DMS114 treated with DMSO at 0.1 percent for 48 hours (cell line): ENCODE measurements around the gene DYNC1I1.

ENCODE experiments used
- DNase-seq: peaks from one replicate; lab custom pipeline; 2025; ENCODE audit not compliant: unreplicated experiment; lab: John Stamatoyannopoulos, UW

DYNC1I1 gene

GRCh38 chr7:96074871-96075270, 302.5 kb downstream of the DYNC1I1 start:
- DNase-seq, result no peak

GRCh38 chr7:96075510-96076349, 303.4 kb downstream of the DYNC1I1 start:
- DNase-seq, result peak; percentile 53

GRCh38 chr7:96076350-96076707, 304.0 kb downstream of the DYNC1I1 start:
- peak; percentile 12 for DNase-seq

GRCh38 chr7:96080027-96080426, 307.7 kb downstream of the DYNC1I1 start:
- no peak for DNase-seq

- DNase-seq, result no peak
Observed at GRCh38 chr7:96084881-96085553, 312.7 kb downstream of the DYNC1I1 start.

GRCh38 chr7:96085953-96086352, 313.6 kb downstream of the DYNC1I1 start:
- DNase-seq, result no peak

GRCh38 chr7:96088579-96088978, 316.2 kb downstream of the DYNC1I1 start:
- no peak for DNase-seq

- no peak for DNase-seq
Observed at GRCh38 chr7:96089511-96089910, 317.2 kb downstream of the DYNC1I1 start.

- no peak for DNase-seq
Observed at GRCh38 chr7:96090756-96091155, 318.4 kb downstream of the DYNC1I1 start.

GRCh38 chr7:96093435-96093834, 321.1 kb downstream of the DYNC1I1 start:
- no peak for DNase-seq

GRCh38 chr7:96097835-96098234, 325.5 kb downstream of the DYNC1I1 start:
- no peak for DNase-seq

- no peak for DNase-seq
Observed at GRCh38 chr7:96100737-96101136, 328.4 kb downstream of the DYNC1I1 start.

GRCh38 chr7:96102096-96102811, 329.9 kb downstream of the DYNC1I1 start:
- no peak for DNase-seq

- DNase-seq, result no peak
Observed at GRCh38 chr7:96104984-96105383, 332.6 kb downstream of the DYNC1I1 start.

- DNase-seq, result no peak
Observed at GRCh38 chr7:96111405-96111804, 339.1 kb downstream of the DYNC1I1 start.

- no peak for DNase-seq
Observed at GRCh38 chr7:96114190-96114589, 341.8 kb downstream of the DYNC1I1 start.

GRCh38 chr7:96116173-96116572, 343.8 kb downstream of the DYNC1I1 start:
- DNase-seq, result no peak

GRCh38 chr7:96118449-96119001, 346.2 kb downstream of the DYNC1I1 start:
- no peak for DNase-seq

GRCh38 chr7:96120445-96121225, 348.3 kb downstream of the DYNC1I1 start:
- DNase-seq, result no peak

GRCh38 chr7:96121752-96122151, 349.4 kb downstream of the DYNC1I1 start:
- DNase-seq, result no peak

- no peak for DNase-seq
Observed at GRCh38 chr7:96122746-96123145, 350.4 kb downstream of the DYNC1I1 start.
